HEK293 (cell line): ENCODE data around the gene FIBCD1.

Source experiments
- CTCF ChIP-seq: fragments of 450-650 bp; formaldehyde crosslinking; IDR thresholded peaks from 2 replicates; pipeline ENCODE4 v1.5.1; 2016; ENCODE audit warnings: missing biosample characterization, missing genetic modification characterization
- SETDB1 ChIP-seq: IDR thresholded peaks from one replicate; pipeline ENCODE4 v1.6.1; 2017; ENCODE audit warnings: mild to moderate bottlenecking, low read length, moderate library complexity, mixed read lengths; ENCODE audit not compliant: insufficient read length
- ZFP41 ChIP-seq: fragments of 450-650 bp; formaldehyde crosslinking; IDR thresholded peaks from 2 replicates; pipeline ENCODE4 v1.5.1; 2016; ENCODE audit warnings: missing biosample characterization, missing genetic modification characterization, borderline replicate concordance
- ZNF223 ChIP-seq: fragments of 450-650 bp; formaldehyde crosslinking; IDR thresholded peaks from 2 replicates; pipeline ENCODE4 v1.5.1; 2016; ENCODE audit warnings: missing biosample characterization, missing genetic modification characterization
- ZNF248 ChIP-seq: fragments of 450-650 bp; formaldehyde crosslinking; IDR thresholded peaks from 2 replicates; pipeline ENCODE4 v1.5.1; 2017; ENCODE audit warnings: missing biosample characterization, missing genetic modification characterization
- ZNF266 ChIP-seq: fragments of 450-650 bp; formaldehyde crosslinking; IDR thresholded peaks from 2 replicates; pipeline ENCODE4 v1.5.1; 2016; ENCODE audit warnings: missing biosample characterization, missing genetic modification characterization, low read depth
- ZNF830 ChIP-seq: fragments of 450-650 bp; IDR thresholded peaks from 2 replicates; pipeline ENCODE4 v1.5.0; 2018; ENCODE audit warnings: missing biosample characterization, missing genetic modification characterization, low read depth, mild to moderate bottlenecking, moderate library complexity
- ZNF837 ChIP-seq: fragments of 450-650 bp; formaldehyde crosslinking; IDR thresholded peaks from 2 replicates; pipeline ENCODE4 v1.5.1; 2016; ENCODE audit warnings: missing biosample characterization, missing genetic modification characterization
- TF ChIP-seq, protein P1 (sequence below): fragments of 450-650 bp; formaldehyde crosslinking; IDR thresholded peaks from 2 replicates; pipeline ENCODE4 v1.5.1; 2016; ENCODE audit warnings: missing biosample characterization, missing genetic modification characterization

- TF ChIP-seq ZNF830 (tag by site-specific recombination) (no peak), ZNF266 (tag by site-specific recombination) (no peak), ZFP41 (no peak), CTCF (no peak), ZNF837 (no peak), SETDB1 (no peak), ZNF248 (tag by site-specific recombination) (no peak), ZNF223 (tag by site-specific recombination) (no peak)
- TF ChIP-seq, protein P1, sequence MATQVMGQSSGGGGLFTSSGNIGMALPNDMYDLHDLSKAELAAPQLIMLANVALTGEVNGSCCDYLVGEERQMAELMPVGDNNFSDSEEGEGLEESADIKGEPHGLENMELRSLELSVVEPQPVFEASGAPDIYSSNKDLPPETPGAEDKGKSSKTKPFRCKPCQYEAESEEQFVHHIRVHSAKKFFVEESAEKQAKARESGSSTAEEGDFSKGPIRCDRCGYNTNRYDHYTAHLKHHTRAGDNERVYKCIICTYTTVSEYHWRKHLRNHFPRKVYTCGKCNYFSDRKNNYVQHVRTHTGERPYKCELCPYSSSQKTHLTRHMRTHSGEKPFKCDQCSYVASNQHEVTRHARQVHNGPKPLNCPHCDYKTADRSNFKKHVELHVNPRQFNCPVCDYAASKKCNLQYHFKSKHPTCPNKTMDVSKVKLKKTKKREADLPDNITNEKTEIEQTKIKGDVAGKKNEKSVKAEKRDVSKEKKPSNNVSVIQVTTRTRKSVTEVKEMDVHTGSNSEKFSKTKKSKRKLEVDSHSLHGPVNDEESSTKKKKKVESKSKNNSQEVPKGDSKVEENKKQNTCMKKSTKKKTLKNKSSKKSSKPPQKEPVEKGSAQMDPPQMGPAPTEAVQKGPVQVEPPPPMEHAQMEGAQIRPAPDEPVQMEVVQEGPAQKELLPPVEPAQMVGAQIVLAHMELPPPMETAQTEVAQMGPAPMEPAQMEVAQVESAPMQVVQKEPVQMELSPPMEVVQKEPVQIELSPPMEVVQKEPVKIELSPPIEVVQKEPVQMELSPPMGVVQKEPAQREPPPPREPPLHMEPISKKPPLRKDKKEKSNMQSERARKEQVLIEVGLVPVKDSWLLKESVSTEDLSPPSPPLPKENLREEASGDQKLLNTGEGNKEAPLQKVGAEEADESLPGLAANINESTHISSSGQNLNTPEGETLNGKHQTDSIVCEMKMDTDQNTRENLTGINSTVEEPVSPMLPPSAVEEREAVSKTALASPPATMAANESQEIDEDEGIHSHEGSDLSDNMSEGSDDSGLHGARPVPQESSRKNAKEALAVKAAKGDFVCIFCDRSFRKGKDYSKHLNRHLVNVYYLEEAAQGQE (tag by site-specific recombination) = no peak
Measured at GRCh38 chr9:130973686-130974281, 34.7 kb upstream of the FIBCD1 start.
